ENCODE results near the gene EFNA1. TPM values are rescaled to one million over a fixed set of nuclear protein-coding genes. Genes with fewer than 3 reads are reported as not detected.

The EFNA1 gene
- total and polyA plus RNA-seq, 2 experiments from 2014 or later: 3.2 to 5.1 TPM

- H3K9me2 ChIP-seq (ENCODE audit: insufficient read depth): no peaks in the 10 kb centered on the region
- Mint-ChIP-seq H3K27ac (no peak overlapping the region), H3K4me1 (peaks cover 18% of the 10 kb centered on the region), H3K27me3 (ENCODE audit: insufficient read depth, low read depth, poor library complexity) (peaks cover 41% of the 10 kb centered on the region), H3K9me3 (no peaks in the 10 kb centered on the region), H3K4me3 (no peak overlapping the region), H3K36me3 (ENCODE audit: low read depth) (no peaks in the 10 kb centered on the region)
- no peak overlapping the region for H3K4me2 ChIP-seq
- no peaks in the 10 kb centered on the region for H3K36me3 ChIP-seq (ENCODE audit: insufficient read depth)
- peak overlapping the region; percentile 66; the same call in 1 of the 2 replicates for H2AFZ ChIP-seq
- no peak overlapping the region for H3K27ac ChIP-seq (ENCODE audit: low read depth)
- DNase-seq (ENCODE audit: low spot score): no peak
- H3K4me3 ChIP-seq: no peak overlapping the region
- peaks cover 45% of the 10 kb centered on the region for H3K27me3 ChIP-seq (ENCODE audit: insufficient read depth)
- peaks cover 5% of the 10 kb centered on the region for H3F3A ChIP-seq (replicated peaks; ENCODE audit: low read depth)
- no peak for ATAC-seq
- H4K20me1 ChIP-seq (replicated peaks; ENCODE audit: insufficient read depth): no peaks in the 10 kb centered on the region
- TF ChIP-seq NANOG (IDR thresholded peaks at IDR 0.05; ENCODE audit: borderline replicate concordance) (no peak), JUNB (IDR thresholded peaks at IDR 0.05; ENCODE audit: unreplicated experiment) (no peak), EZH2 (IDR thresholded peaks at IDR 0.05; ENCODE audit: low read depth, unreplicated experiment) (no peak), STAT1 (IDR thresholded peaks at IDR 0.05; ENCODE audit: unreplicated experiment) (no peak), POLR2AphosphoS5 (IDR thresholded peaks at IDR 0.05; ENCODE audit: low read depth) (no peak), EZH2phosphoT487 (IDR thresholded peaks at IDR 0.05; ENCODE audit: unreplicated experiment) (no peak), CTCF (conservative IDR thresholded peaks at IDR 0.05; ENCODE audit: low read depth in 2 of 2) (no peak), ZNF331 (CRISPR knock-in tag; IDR thresholded peaks at IDR 0.05; ENCODE audit: low read depth) (no peak), ZNF114 (CRISPR knock-in tag; IDR thresholded peaks at IDR 0.05) (no peak), REST (IDR thresholded peaks at IDR 0.05; ENCODE audit: unreplicated experiment) (no peak), CREB1 (CRISPR knock-in tag; IDR thresholded peaks at IDR 0.05; ENCODE audit: low read depth) (no peak)
- TF ChIP-seq, protein P1, sequence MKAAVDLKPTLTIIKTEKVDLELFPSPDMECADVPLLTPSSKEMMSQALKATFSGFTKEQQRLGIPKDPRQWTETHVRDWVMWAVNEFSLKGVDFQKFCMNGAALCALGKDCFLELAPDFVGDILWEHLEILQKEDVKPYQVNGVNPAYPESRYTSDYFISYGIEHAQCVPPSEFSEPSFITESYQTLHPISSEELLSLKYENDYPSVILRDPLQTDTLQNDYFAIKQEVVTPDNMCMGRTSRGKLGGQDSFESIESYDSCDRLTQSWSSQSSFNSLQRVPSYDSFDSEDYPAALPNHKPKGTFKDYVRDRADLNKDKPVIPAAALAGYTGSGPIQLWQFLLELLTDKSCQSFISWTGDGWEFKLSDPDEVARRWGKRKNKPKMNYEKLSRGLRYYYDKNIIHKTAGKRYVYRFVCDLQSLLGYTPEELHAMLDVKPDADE (IDR thresholded peaks at IDR 0.05): no peak
- TF ChIP-seq, protein P2, sequence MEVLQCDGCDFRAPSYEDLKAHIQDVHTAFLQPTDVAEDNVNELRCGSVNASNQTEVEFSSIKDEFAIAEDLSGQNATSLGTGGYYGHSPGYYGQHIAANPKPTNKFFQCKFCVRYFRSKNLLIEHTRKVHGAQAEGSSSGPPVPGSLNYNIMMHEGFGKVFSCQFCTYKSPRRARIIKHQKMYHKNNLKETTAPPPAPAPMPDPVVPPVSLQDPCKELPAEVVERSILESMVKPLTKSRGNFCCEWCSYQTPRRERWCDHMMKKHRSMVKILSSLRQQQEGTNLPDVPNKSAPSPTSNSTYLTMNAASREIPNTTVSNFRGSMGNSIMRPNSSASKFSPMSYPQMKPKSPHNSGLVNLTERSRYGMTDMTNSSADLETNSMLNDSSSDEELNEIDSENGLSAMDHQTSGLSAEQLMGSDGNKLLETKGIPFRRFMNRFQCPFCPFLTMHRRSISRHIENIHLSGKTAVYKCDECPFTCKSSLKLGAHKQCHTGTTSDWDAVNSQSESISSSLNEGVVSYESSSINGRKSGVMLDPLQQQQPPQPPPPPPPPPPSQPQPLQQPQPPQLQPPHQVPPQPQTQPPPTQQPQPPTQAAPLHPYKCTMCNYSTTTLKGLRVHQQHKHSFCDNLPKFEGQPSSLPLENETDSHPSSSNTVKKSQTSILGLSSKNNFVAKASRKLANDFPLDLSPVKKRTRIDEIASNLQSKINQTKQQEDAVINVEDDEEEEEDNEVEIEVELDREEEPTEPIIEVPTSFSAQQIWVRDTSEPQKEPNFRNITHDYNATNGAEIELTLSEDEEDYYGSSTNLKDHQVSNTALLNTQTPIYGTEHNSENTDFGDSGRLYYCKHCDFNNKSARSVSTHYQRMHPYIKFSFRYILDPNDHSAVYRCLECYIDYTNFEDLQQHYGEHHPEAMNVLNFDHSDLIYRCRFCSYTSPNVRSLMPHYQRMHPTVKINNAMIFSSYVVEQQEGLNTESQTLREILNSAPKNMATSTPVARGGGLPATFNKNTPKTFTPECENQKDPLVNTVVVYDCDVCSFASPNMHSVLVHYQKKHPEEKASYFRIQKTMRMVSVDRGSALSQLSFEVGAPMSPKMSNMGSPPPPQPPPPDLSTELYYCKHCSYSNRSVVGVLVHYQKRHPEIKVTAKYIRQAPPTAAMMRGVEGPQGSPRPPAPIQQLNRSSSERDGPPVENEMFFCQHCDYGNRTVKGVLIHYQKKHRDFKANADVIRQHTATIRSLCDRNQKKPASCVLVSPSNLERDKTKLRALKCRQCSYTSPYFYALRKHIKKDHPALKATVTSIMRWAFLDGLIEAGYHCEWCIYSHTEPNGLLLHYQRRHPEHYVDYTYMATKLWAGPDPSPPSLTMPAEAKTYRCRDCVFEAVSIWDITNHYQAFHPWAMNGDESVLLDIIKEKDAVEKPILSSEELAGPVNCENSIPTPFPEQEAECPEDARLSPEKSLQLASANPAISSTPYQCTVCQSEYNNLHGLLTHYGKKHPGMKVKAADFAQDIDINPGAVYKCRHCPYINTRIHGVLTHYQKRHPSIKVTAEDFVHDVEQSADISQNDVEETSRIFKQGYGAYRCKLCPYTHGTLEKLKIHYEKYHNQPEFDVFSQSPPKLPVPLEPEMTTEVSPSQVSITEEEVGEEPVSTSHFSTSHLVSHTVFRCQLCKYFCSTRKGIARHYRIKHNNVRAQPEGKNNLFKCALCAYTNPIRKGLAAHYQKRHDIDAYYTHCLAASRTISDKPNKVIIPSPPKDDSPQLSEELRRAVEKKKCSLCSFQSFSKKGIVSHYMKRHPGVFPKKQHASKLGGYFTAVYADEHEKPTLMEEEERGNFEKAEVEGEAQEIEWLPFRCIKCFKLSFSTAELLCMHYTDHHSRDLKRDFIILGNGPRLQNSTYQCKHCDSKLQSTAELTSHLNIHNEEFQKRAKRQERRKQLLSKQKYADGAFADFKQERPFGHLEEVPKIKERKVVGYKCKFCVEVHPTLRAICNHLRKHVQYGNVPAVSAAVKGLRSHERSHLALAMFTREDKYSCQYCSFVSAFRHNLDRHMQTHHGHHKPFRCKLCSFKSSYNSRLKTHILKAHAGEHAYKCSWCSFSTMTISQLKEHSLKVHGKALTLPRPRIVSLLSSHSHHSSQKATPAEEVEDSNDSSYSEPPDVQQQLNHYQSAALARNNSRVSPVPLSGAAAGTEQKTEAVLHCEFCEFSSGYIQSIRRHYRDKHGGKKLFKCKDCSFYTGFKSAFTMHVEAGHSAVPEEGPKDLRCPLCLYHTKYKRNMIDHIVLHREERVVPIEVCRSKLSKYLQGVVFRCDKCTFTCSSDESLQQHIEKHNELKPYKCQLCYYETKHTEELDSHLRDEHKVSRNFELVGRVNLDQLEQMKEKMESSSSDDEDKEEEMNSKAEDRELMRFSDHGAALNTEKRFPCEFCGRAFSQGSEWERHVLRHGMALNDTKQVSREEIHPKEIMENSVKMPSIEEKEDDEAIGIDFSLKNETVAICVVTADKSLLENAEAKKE (CRISPR knock-in tag; IDR thresholded peaks at IDR 0.05): no peak
- peaks cover 23% of the 10 kb centered on the region for H3K4me1 ChIP-seq (ENCODE audit: insufficient read depth)
- no peaks in the 10 kb centered on the region for H3K79me2 ChIP-seq (replicated peaks; ENCODE audit: insufficient read depth)
Observed at GRCh38 chr1:155121249-155121648, 6.4 kb upstream of the EFNA1 start.

Measured in GM23338 (cell line).